GM18507 (cell line): ENCODE data around the gene SEMA3B.
"Not testable (repeated sequence)": the region's sequence is repeated elsewhere in the genome, so short reads cannot be mapped to it uniquely, and the experiment has no call there.

Experiments used
- DNase-seq: peaks from one replicate; pipeline ENCODE4 v3.0.0; 2011; ENCODE audit warnings: low read depth; ENCODE audit not compliant: insufficient read length; ENCODE audit errors: extremely low spot score
- FAIRE-seq: peaks from 2 replicates; lab custom pipeline; 2011; peaks lifted over from hg19 to GRCh38; lab: Jason Lieb, UNC

The SEMA3B gene

GRCh38 chr3:50268703-50269451 lies at the start of gene SEMA3B:
TSS of gene SEMA3B (plus strand) at chr3:50269147. CDS start at chr3:50269241, 94 bp downstream.
- no peak for DNase-seq
- no peak for FAIRE-seq

- no peak for FAIRE-seq
- DNase-seq: no peak
Measured at GRCh38 chr3:50219285-50219684, 49.7 kb upstream of the SEMA3B start.

- DNase-seq (no peak), FAIRE-seq (no peak)
Measured at GRCh38 chr3:50220109-50220508, 48.8 kb upstream of the SEMA3B start.

- no peak for DNase-seq
- FAIRE-seq: no peak
Measured at GRCh38 chr3:50221051-50221410, 47.9 kb upstream of the SEMA3B start.

- DNase-seq: no peak
- FAIRE-seq: no peak
Measured at GRCh38 chr3:50221411-50222168, 47.4 kb upstream of the SEMA3B start.

- FAIRE-seq (no peak), DNase-seq (no peak)
Measured at GRCh38 chr3:50222169-50222528, 46.8 kb upstream of the SEMA3B start.

GRCh38 chr3:50224639-50225038 lies 44.3 kb upstream of the SEMA3B start:
- FAIRE-seq: no peak
- DNase-seq: no peak

GRCh38 chr3:50226888-50227389 lies 42.0 kb upstream of the SEMA3B start:
- peak; percentile 47 for FAIRE-seq
- DNase-seq: no peak

GRCh38 chr3:50227390-50228183 lies 41.4 kb upstream of the SEMA3B start:
- DNase-seq: peak; percentile 90
- FAIRE-seq: peak; percentile 83

- not testable (repeated sequence) for FAIRE-seq, DNase-seq
Measured at GRCh38 chr3:50228184-50228763, 40.7 kb upstream of the SEMA3B start.

GRCh38 chr3:50229490-50229889 lies 39.5 kb upstream of the SEMA3B start:
- DNase-seq: no peak

GRCh38 chr3:50230104-50230793 lies 38.7 kb upstream of the SEMA3B start:
- no peak for DNase-seq
- no peak for FAIRE-seq

More at GRCh38 chr3:50229490-50229889, 39.5 kb upstream of the SEMA3B start:
- no peak for FAIRE-seq

GRCh38 chr3:50230794-50231125 lies 38.2 kb upstream of the SEMA3B start:
- FAIRE-seq (no peak), DNase-seq (no peak)

- DNase-seq: no peak
- FAIRE-seq: no peak
Measured at GRCh38 chr3:50231581-50231980, 37.4 kb upstream of the SEMA3B start.

- no peak for DNase-seq
- no peak for FAIRE-seq
Measured at GRCh38 chr3:50232303-50232702, 36.6 kb upstream of the SEMA3B start.

- FAIRE-seq (no peak), DNase-seq (no peak)
Measured at GRCh38 chr3:50233176-50233575, 35.8 kb upstream of the SEMA3B start.

- FAIRE-seq (peak; percentile 100), DNase-seq (peak; percentile 94)
Measured at GRCh38 chr3:50235716-50236483, 33.0 kb upstream of the SEMA3B start, which contains the start of gene GNAI2. TSS of gene GNAI2 (plus strand) at chr3:50236204. CDS start at chr3:50236336, 132 bp downstream.

GRCh38 chr3:50236484-50237132 lies 32.3 kb upstream of the SEMA3B start:
- FAIRE-seq: peak; percentile 63
- DNase-seq: no peak
